ENCODE data around the gene SLC15A1.

- TF ChIP-seq CTCF (IDR thresholded peaks at IDR 0.05 in 8 of 11, conservative IDR thresholded peaks at IDR 0.05 in 3 of 11), result no peak
- TF ChIP-seq POLR2A (IDR thresholded peaks at IDR 0.05), result no peak
Observed at GRCh38 chr13:98781905-98782304, 29.4 kb upstream of the SLC15A1 start.
